Gastroesophageal sphincter (tissue), 3 donors: ENCODE results near the gene CCT7.

Experiments used
- EP300 ChIP-seq: sonication (generic); formaldehyde crosslinking; IDR thresholded peaks from one replicate; pipeline ENCODE4 v1.6.1; 2017; ENCODE audit warnings: antibody characterized with exemption, mild to moderate bottlenecking
- TF ChIP-seq, protein P1 (sequence below), 4 experiments: fragments of 200-600 bp in 2 of 4; fragments of 450-650 bp in 2 of 4; sonication (generic) in 1 of 4; IDR thresholded peaks; one replicate each; pipeline ENCODE4 v1.5.1; 2017 to 2019; ENCODE audit warnings: antibody characterized with exemption in 4 of 4, mild to moderate bottlenecking in 2 of 4, moderate library complexity in 2 of 4

- TF ChIP-seq, protein P1, sequence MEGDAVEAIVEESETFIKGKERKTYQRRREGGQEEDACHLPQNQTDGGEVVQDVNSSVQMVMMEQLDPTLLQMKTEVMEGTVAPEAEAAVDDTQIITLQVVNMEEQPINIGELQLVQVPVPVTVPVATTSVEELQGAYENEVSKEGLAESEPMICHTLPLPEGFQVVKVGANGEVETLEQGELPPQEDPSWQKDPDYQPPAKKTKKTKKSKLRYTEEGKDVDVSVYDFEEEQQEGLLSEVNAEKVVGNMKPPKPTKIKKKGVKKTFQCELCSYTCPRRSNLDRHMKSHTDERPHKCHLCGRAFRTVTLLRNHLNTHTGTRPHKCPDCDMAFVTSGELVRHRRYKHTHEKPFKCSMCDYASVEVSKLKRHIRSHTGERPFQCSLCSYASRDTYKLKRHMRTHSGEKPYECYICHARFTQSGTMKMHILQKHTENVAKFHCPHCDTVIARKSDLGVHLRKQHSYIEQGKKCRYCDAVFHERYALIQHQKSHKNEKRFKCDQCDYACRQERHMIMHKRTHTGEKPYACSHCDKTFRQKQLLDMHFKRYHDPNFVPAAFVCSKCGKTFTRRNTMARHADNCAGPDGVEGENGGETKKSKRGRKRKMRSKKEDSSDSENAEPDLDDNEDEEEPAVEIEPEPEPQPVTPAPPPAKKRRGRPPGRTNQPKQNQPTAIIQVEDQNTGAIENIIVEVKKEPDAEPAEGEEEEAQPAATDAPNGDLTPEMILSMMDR (IDR thresholded peaks at IDR 0.05), result no peak
- no peak for TF ChIP-seq EP300
Observed at GRCh38 chr2:73257425-73258125, 23.5 kb downstream of the CCT7 start.
